Brain microvascular endothelial cell (primary cell): Measurements from ENCODE around the gene PRADC1.

ENCODE experiments used
- DNase-seq: peaks from one replicate; pipeline ENCODE4 v3.0.0-alpha.2; 2020
- H3K27ac ChIP-seq: fragments of 250-450 bp; sonication (Bioruptor Pico); 2 replicates; pipeline ENCODE4 v1.5.1; 2020; ENCODE audit warnings: mild to moderate bottlenecking, moderate library complexity
- H3K27me3 ChIP-seq: fragments of 250-450 bp; sonication (Bioruptor Pico); replicated peaks from 2 replicates; pipeline ENCODE4 v1.5.1; 2020; ENCODE audit warnings: mild to moderate bottlenecking
- H3K36me3 ChIP-seq: fragments of 250-450 bp; sonication (Bioruptor Pico); replicated peaks from 2 replicates; pipeline ENCODE4 v1.5.1; 2020; ENCODE audit warnings: mild to moderate bottlenecking
- H3K4me3 ChIP-seq: 2 replicates; pipeline ENCODE4 v1.5.1; 2011; ENCODE audit warnings: low read depth, mild to moderate bottlenecking, control low read depth, low read length, moderate library complexity
- CTCF ChIP-seq: IDR thresholded peaks from 2 replicates; pipeline ENCODE4 v1.5.1; 2011; ENCODE audit warnings: low read depth, mild to moderate bottlenecking, moderate library complexity, low read length, control low read depth, inconsistent platforms; ENCODE audit errors: missing control alignments
- in situ Hi-C: cut with HindIII; loops from 2 replicates; pipeline ENCODE4 v1.10.0; 2017; ENCODE audit warnings: low sequenced_read_pairs, low pct_ligation_motif_present

Gene PRADC1

DNA sequence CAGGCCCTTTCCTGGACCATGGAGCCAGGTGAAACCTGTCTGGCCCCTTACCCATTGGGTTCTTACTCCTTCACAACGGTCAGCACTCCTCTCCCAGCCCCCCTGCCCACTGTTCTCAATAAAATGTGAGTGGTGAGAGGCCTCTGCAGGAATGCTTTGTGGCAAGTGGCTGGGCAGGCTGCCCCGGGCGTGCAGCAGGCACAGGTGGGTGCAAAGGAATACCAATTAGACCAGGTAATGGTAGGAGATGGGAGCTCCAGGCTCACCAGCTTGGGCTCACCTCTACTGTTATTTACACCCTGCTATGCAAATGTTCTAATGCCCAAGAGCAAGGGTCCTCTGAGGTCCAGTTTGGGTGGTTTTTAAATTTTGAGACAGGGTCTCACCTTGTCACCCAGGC is 6.0 kb downstream of the PRADC1 start:
- no peak for TF ChIP-seq CTCF
- DNase-seq, result no peak
- Histone ChIP-seq H3K36me3 (peaks cover 22% of the 10 kb centered on the region), H3K27ac (no peak overlapping the region), H3K4me3 (no peak overlapping the region), H3K27me3 (no peaks in the 10 kb centered on the region)
- in situ Hi-C loops, result no loop called here

DNA sequence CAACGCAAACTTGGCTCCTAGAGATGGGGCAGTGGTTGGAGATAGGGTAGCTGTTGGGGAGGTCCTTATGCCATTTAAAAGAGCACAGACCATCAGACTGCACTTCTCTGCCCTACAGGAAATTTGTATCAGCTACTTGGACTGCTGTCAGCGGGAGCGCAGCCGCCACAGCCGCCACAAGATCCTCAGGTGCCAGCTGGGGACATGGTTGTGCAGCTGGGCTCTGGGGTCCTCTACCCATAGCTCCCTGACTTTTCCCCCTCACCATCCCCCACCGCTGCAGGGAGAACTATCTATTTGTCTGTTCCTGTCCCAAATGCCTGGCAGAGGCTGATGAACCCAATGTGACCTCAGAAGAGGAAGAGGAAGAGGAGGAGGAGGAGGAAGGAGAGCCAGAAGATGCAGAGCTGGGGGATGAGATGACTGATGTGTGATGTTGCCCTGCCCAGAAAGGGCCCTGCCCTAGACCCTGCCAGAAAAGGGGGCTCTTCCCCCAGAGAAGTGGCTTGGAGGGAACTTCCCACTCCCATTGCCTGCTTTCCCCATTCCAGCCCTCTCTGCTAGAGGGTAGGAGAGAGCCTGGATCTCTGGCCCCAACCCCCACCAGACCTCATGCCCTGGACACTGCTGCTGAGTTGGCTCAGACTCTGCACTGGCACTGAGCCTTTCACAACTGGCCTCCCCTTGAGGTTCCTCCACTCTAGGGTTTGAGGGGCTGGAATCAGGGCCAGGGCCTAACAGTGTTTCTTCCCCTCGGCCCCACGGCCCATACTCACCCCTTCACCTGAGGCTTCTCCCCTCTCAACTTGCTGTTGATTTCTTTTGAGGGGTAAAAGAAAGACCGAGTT is 7.3 kb downstream of the PRADC1 start:
- H3K4me3 ChIP-seq, result no peak overlapping the region
- no peak overlapping the region for H3K27ac ChIP-seq
- TF ChIP-seq CTCF, result no peak
- peaks cover 25% of the 10 kb centered on the region for H3K36me3 ChIP-seq
- DNase-seq, result no peak
- in situ Hi-C loops, result no loop called here
- H3K27me3 ChIP-seq, result no peaks in the 10 kb centered on the region

- peaks cover 27% of the 10 kb centered on the region for H3K36me3 ChIP-seq
- in situ Hi-C loops, result no loop called here
- no peaks in the 10 kb centered on the region for H3K27me3 ChIP-seq
These were observed 9.2 kb downstream of the PRADC1 start for GRCh38 chr2:73223821-73224220.

DNA sequence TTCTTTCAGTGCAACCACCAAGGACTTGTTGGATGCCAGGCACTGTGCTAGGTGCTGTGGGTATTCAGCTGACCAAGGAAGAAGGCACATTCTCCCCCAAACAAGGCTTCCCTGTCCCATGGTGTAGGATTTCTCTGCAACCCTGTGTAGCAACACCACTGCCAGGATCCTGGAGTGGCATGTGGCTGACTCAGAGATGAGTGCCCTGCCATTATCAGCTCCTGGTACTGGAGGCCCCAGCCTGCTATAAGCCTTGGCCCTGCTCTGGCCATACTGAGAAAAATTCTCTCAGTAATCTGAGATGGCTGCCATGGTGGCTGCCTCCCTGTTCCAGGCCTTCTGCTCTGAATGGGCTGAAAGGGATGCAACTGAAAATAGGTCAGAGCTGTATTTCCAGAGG is 14.7 kb downstream of the PRADC1 start:
- in situ Hi-C loops, result no loop called here
- no peak overlapping the region for H3K4me3 ChIP-seq
- no peaks in the 10 kb centered on the region for H3K27me3 ChIP-seq
- peaks cover 10% of the 10 kb centered on the region for H3K36me3 ChIP-seq
- no peak for TF ChIP-seq CTCF
- H3K27ac ChIP-seq, result no peak overlapping the region
- peak; percentile 23 for DNase-seq

More at GRCh38 chr2:73223821-73224220, 9.2 kb downstream of the PRADC1 start:
- no peak overlapping the region for H3K27ac ChIP-seq
- no peak for DNase-seq
- no peak overlapping the region for H3K4me3 ChIP-seq
- TF ChIP-seq CTCF, result no peak

DNA sequence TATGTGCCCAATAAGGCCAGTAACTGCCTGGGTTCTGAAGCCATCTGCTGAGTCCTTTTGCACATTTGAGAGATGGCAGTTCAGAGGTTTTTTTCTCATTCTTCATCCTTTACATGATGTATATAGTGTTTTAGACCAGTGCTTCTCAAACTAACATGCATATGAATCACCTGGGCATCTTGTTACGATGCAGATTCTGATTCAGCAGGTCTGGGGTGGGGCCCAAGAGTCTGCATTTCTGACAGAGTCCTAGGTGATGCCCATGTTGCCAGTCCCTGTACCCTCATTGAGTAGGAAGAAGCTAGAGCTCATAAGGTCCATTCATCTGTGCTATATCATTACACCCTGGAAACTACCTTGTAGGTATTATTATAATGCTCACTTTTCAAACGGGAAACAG is 15.2 kb downstream of the PRADC1 start:
- H3K36me3 ChIP-seq, result peaks cover 7% of the 10 kb centered on the region
- H3K4me3 ChIP-seq, result no peak overlapping the region
- in situ Hi-C loops, result no loop called here
- no peak overlapping the region for H3K27ac ChIP-seq
- no peak for TF ChIP-seq CTCF
- no peak for DNase-seq
- no peaks in the 10 kb centered on the region for H3K27me3 ChIP-seq

DNA sequence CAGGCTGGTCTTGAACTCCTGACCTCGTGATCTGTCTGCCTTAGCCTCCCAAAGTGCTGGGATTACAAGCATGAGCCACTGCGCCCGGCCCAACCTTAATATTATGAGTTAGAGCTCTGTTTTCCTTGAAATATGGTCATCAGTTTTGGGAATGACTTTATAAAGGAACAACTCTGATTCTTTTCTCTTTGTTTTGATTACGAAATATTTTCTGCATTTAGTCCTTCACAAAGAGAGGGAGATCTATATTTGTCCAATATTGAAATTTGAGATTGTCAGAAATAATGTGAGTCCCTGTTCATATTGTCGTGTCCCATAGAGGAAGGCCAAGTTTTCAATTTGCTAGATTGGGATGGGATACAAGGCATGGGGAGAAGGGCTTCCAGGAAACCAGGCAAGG is 15.9 kb downstream of the PRADC1 start:
- Histone ChIP-seq H3K4me3 (no peak overlapping the region), H3K36me3 (peaks cover 5% of the 10 kb centered on the region), H3K27ac (no peak overlapping the region), H3K27me3 (no peaks in the 10 kb centered on the region)
- in situ Hi-C loops, result no loop called here
- no peak for DNase-seq
- no peak for TF ChIP-seq CTCF
